Tongue (tissue), 2 donors: ENCODE results near the gene IFI44L. TPM values are rescaled to one million over a fixed set of nuclear protein-coding genes. Genes with fewer than 3 reads are reported as not detected.

Experiments used
- DNase-seq: peaks from one replicate; pipeline ENCODE4 v3.0.0-alpha.2; 2015
- total RNA-seq: library from RNA; depleted of rRNA; stranded (reverse); fragments of >200 nt; gene quantifications from one replicate; pipeline ENCODE4 v1.2.3, GENCODE V29; 2014

The IFI44L gene
- total RNA-seq, 1 donor from 2014 or later, result 4.7 TPM

DNA sequence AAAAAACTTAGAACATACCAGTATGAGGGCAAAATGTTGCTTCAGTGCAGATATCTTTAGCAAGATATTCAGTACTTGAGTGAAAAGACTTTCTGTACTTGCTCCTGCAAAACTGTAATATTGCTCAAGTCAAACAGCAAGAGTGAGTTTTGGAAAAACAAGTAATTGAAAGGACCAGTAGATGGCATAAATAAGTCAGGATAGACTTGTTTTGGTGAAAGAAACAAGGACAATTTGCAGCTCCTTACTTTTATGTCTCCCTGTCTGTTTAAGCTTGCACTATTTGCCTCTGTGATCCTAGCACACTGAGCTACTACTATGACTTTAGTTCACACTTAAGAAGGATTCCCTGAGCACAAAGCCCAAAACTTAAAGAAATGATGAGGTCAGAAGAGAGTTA lies 68.4 kb downstream of the IFI44L start:
- DNase-seq, result peak; percentile 43

DNA sequence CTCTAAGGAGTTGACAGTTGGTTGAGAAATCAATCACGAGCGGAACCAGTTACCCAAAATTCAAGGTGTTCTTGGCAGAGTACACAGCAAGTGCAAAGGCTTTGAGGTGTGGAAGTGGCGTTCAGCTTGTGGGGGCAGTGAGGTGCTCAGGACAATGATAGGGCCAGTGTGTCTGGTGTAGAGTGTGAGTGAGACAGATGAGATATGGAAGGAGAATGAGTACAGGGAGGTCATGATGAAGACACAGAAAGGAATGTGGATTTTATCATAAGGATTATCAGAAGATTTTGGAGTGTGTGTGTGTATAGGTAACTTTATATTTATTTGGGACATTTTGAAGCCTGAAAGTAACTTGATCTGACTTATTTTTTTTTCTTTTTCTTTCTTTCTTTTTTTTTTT lies 70.3 kb downstream of the IFI44L start:
- DNase-seq, result no peak

DNA sequence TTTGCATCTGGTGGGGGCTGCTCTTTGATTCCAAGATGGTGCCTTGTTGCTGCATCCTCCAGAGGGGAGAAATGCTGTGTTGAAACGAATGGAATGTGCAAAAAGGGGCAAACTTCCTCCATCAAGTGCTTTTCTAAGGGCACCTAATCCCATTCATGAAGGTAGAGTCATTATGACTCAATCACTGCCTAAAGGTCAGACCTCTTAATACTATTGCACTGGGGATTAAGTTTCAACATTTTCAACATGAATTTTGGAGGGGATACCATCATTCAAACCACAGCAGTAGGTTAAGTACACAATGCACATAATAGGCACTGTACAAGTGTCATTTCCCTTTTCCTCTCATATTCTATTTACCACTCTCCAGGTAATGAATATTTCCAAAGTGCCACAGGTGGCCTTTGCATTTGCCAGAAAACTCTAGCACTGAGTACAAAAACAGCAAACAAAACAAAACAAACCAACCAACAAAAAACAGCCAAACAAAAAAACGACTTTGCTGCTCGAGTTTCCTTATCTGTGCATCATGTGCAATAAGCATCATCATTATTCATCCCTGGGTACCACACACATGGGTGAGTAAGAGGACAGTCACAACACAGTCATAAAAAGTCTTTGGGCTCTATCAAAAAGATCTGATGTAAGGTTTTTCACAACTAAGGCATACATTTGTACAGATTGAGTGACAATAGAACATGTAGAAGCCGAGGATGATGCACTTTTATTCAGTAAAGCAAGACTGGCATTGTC lies 71.9 kb downstream of the IFI44L start:
- no peak for DNase-seq

Other genes with a start within 250 kb of the IFI44L start
- 27.3 TPM for gene PTGFR, start 129.5 kb upstream of the IFI44L start, total RNA-seq
- gene IFI44, start 29.4 kb downstream of the IFI44L start, total RNA-seq, result 14.7 TPM